NCI-H2107 treated with DMSO at 0.1 percent for 48 hours (cell line): ENCODE measurements around the gene TC2N.
"Not testable (repeated sequence)": the region's sequence is repeated elsewhere in the genome, so short reads cannot be mapped to it uniquely, and the experiment has no call there.

ENCODE experiments used
- DNase-seq: peaks from one replicate; lab custom pipeline; 2025; ENCODE audit not compliant: unreplicated experiment; lab: John Stamatoyannopoulos, UW

The TC2N gene

GRCh38 chr14:91755570-91756295 lies 111.6 kb downstream of the TC2N start:
- DNase-seq: no peak

- DNase-seq: no peak
Measured at GRCh38 chr14:91754819-91755218, 112.5 kb downstream of the TC2N start.

GRCh38 chr14:91754185-91754584 lies 113.2 kb downstream of the TC2N start:
- DNase-seq: no peak

- DNase-seq: no peak
Measured at GRCh38 chr14:91753501-91754128, 113.7 kb downstream of the TC2N start.

GRCh38 chr14:91752961-91753360 lies 114.4 kb downstream of the TC2N start:
- DNase-seq: no peak

- no peak for DNase-seq
Measured at GRCh38 chr14:91751719-91752118, 115.6 kb downstream of the TC2N start.

GRCh38 chr14:91750634-91751198 lies 116.6 kb downstream of the TC2N start:
- DNase-seq: no peak

GRCh38 chr14:91749868-91750267 lies 117.5 kb downstream of the TC2N start:
- no peak for DNase-seq

- no peak for DNase-seq
Measured at GRCh38 chr14:91748049-91748448, 119.3 kb downstream of the TC2N start.

GRCh38 chr14:91745344-91745743 lies 122.0 kb downstream of the TC2N start:
- DNase-seq: no peak

GRCh38 chr14:91744068-91744480 lies 123.3 kb downstream of the TC2N start:
- DNase-seq: no peak

GRCh38 chr14:91743305-91743653 lies 124.1 kb downstream of the TC2N start:
- no peak for DNase-seq

- DNase-seq: no peak
Measured at GRCh38 chr14:91742621-91743304, 124.6 kb downstream of the TC2N start.

GRCh38 chr14:91739867-91740266 lies 127.5 kb downstream of the TC2N start:
- DNase-seq: not testable (repeated sequence)

GRCh38 chr14:91737619-91738018 lies 129.7 kb downstream of the TC2N start:
- DNase-seq: no peak

- DNase-seq: no peak
Measured at GRCh38 chr14:91732859-91733477, 134.4 kb downstream of the TC2N start.

- DNase-seq: no peak
Measured at GRCh38 chr14:91732439-91732838, 134.9 kb downstream of the TC2N start.

- no peak for DNase-seq
Measured at GRCh38 chr14:91731986-91732385, 135.3 kb downstream of the TC2N start, which contains the start of gene CATSPERB. CATSPERB (minus strand) TSS chr14:91732086; CDS start chr14:91729479, 2,607 bp downstream.

- DNase-seq: no peak
Measured at GRCh38 chr14:91731018-91731417, 136.3 kb downstream of the TC2N start.

- no peak for DNase-seq
Measured at GRCh38 chr14:91729756-91730155, 137.6 kb downstream of the TC2N start.
